Smooth muscle cell (in vitro differentiated cells): Measurements from ENCODE around the gene UBR4. TPM values are rescaled to one million over a fixed set of nuclear protein-coding genes. Genes with fewer than 3 reads are reported as not detected.

Experiments
- DNase-seq: peaks from one replicate; lab custom pipeline; 2025; ENCODE audit not compliant: unreplicated experiment; lab: John Stamatoyannopoulos, UW
- H2AFZ ChIP-seq: fragments of 200-600 bp; sonication (generic); 2 replicates; pipeline ENCODE4 v1.6.0; 2016; ENCODE audit warnings: antibody characterized with exemption, low read depth, mild to moderate bottlenecking
- H3F3A ChIP-seq: fragments of 200-600 bp; sonication (generic); 2 replicates; pipeline ENCODE4 v1.6.0; 2017; ENCODE audit warnings: antibody characterized with exemption, low read depth
- H3K27ac ChIP-seq: fragments of 200-600 bp; sonication (generic); 2 replicates; pipeline ENCODE4 v1.5.1; 2016; ENCODE audit warnings: low read depth, mild to moderate bottlenecking
- H3K27me3 ChIP-seq: fragments of 200-600 bp; sonication (generic); 2 replicates; pipeline ENCODE4 v1.6.1; 2016; ENCODE audit warnings: low read depth, mild to moderate bottlenecking
- H3K36me3 ChIP-seq: fragments of 200-600 bp; sonication (generic); 2 replicates; pipeline ENCODE4 v1.5.1; 2016; ENCODE audit warnings: low read depth
- H3K4me1 ChIP-seq: fragments of 200-600 bp; sonication (generic); 2 replicates; pipeline ENCODE4 v1.5.1; 2016; ENCODE audit warnings: low read depth
- H3K4me2 ChIP-seq: fragments of 200-600 bp; sonication (generic); 2 replicates; pipeline ENCODE4 v1.6.0; 2016; ENCODE audit warnings: mild to moderate bottlenecking
- H3K4me3 ChIP-seq: fragments of 200-600 bp; sonication (generic); 2 replicates; pipeline ENCODE4 v1.5.1; 2016; ENCODE audit warnings: mild to moderate bottlenecking
- H3K79me2 ChIP-seq: fragments of 200-600 bp; sonication (generic); 2 replicates; pipeline ENCODE4 v1.6.0; 2016; ENCODE audit warnings: low read depth, mild to moderate bottlenecking
- H3K9ac ChIP-seq: fragments of 200-600 bp; sonication (generic); 2 replicates; pipeline ENCODE4 v1.6.0; 2016; ENCODE audit warnings: low read depth
- H3K9me3 ChIP-seq: fragments of 200-600 bp; sonication (generic); replicated peaks from 2 replicates; pipeline ENCODE4 v1.5.1; 2016; ENCODE audit warnings: low read depth
- H4K20me1 ChIP-seq: fragments of 200-600 bp; sonication (generic); 2 replicates; pipeline ENCODE4 v1.6.0; 2016; ENCODE audit warnings: low read depth
- WGBS: methylation state at CpG from one replicate; pipeline ENCODE4 v1.1.7; 2016; ENCODE audit warnings: low lambda C conversion rate; 5-methylcytosine and 5-hydroxymethylcytosine counted together
- polyA plus RNA-seq: library from polyadenylated mRNA; unstranded; fragments of >200 nt; fragmentation: Nextera tagmentation; extraction: Ambion mirVana; gene quantifications from 2 replicates; pipeline ENCODE4 v1.2.1, GENCODE V29; 2016
- total RNA-seq: library from RNA; depleted of rRNA; stranded (reverse); fragments of >200 nt; gene quantifications from 2 replicates; pipeline ENCODE4 v1.2.3, GENCODE V29; 2014
- TF ChIP-seq, protein P1 (sequence below): fragments of 200-600 bp; sonication (generic); IDR thresholded peaks from 2 replicates; pipeline ENCODE4 v1.5.1; 2017; ENCODE audit warnings: borderline replicate concordance, mild to moderate bottlenecking, antibody characterized with exemption; ENCODE audit not compliant: insufficient read depth, poor library complexity, severe bottlenecking

Gene UBR4
- total and polyA plus RNA-seq, 2 experiments from 2014 or later: 62.7 to 142 TPM

DNA sequence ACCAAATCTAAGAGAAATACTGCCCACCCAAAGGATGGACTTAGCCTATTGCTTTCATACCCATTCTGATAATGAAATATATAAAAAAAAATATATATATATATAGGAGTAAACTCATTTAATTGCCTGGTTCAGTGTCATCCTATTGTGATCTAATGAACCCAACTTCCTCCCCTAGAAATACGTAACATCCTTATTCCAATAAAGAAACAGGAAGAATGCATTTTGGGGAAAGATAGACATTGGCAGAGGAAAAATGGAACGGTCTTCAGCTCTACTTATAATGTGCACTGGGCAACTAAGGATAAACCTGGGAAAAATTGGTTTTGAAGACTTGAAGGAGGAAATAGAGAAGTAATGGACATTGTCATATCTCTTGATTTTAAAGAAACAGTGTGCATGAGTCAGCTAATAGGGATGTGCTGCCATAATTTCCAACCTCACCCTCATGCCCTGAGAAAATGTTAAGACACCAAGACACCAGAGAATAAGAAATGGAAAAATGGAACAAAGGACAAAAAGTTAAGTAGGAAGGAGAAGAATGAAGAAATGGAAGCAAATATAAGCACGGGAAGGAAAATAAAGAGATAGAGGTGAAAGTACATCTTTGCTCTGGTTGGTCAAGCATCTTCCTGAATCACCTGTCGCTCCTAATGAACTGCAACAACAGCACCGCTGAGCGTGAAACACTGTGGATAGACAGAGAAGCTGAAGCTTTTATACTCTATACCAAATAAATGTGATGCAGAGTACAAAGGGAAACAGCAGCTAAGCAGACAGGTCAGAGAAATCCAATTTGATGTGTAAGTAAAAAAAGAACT lies 5.4 kb downstream of the UBR4 start:
- H3F3A ChIP-seq: no peaks in the 10 kb centered on the region
- peaks cover 5% of the 10 kb centered on the region for H3K36me3 ChIP-seq
- no peak overlapping the region for H3K27ac ChIP-seq
- no peak overlapping the region for H3K4me3 ChIP-seq
- TF ChIP-seq, protein P1, sequence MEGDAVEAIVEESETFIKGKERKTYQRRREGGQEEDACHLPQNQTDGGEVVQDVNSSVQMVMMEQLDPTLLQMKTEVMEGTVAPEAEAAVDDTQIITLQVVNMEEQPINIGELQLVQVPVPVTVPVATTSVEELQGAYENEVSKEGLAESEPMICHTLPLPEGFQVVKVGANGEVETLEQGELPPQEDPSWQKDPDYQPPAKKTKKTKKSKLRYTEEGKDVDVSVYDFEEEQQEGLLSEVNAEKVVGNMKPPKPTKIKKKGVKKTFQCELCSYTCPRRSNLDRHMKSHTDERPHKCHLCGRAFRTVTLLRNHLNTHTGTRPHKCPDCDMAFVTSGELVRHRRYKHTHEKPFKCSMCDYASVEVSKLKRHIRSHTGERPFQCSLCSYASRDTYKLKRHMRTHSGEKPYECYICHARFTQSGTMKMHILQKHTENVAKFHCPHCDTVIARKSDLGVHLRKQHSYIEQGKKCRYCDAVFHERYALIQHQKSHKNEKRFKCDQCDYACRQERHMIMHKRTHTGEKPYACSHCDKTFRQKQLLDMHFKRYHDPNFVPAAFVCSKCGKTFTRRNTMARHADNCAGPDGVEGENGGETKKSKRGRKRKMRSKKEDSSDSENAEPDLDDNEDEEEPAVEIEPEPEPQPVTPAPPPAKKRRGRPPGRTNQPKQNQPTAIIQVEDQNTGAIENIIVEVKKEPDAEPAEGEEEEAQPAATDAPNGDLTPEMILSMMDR: no peak
- H3K27me3 ChIP-seq: no peaks in the 10 kb centered on the region
- H3K9ac ChIP-seq: no peak overlapping the region
- no peak overlapping the region for H2AFZ ChIP-seq
- H3K9me3 ChIP-seq: no peaks in the 10 kb centered on the region
- no peak for DNase-seq
- H3K4me1 ChIP-seq: peaks cover 14% of the 10 kb centered on the region
- H4K20me1 ChIP-seq: peaks cover 100% of the 10 kb centered on the region
- H3K79me2 ChIP-seq: peaks cover 100% of the 10 kb centered on the region
- no peak overlapping the region for H3K4me2 ChIP-seq
- 97% methylated on average over 6 of the region's 6 CpGs for WGBS

- no peaks in the 10 kb centered on the region for H3F3A ChIP-seq
- TF ChIP-seq, protein P1: no peak
- H3K4me1 ChIP-seq: peaks cover 8% of the 10 kb centered on the region
- no peak overlapping the region for H3K4me2 ChIP-seq
- H3K36me3 ChIP-seq: peaks cover 8% of the 10 kb centered on the region
- peaks cover 100% of the 10 kb centered on the region for H4K20me1 ChIP-seq
- 96% methylated on average over 2 of the region's 2 CpGs for WGBS
- H3K9ac ChIP-seq: no peak overlapping the region
- H2AFZ ChIP-seq: no peak overlapping the region
- peaks cover 97% of the 10 kb centered on the region for H3K79me2 ChIP-seq
- no peaks in the 10 kb centered on the region for H3K9me3 ChIP-seq
- no peaks in the 10 kb centered on the region for H3K27me3 ChIP-seq
- no peak overlapping the region for H3K4me3 ChIP-seq
- no peak overlapping the region for H3K27ac ChIP-seq
- DNase-seq: no peak
Measured at GRCh38 chr1:19203440-19203839, 6.6 kb downstream of the UBR4 start.

- Histone ChIP-seq H3K9ac (no peak overlapping the region), H3K4me2 (no peak overlapping the region), H3K27ac (no peak overlapping the region), H3K9me3 (no peaks in the 10 kb centered on the region), H3F3A (no peaks in the 10 kb centered on the region), H3K27me3 (no peaks in the 10 kb centered on the region), H2AFZ (no peak overlapping the region), H3K36me3 (peaks cover 18% of the 10 kb centered on the region), H4K20me1 (peaks cover 97% of the 10 kb centered on the region), H3K4me3 (no peak overlapping the region), H3K79me2 (peaks cover 87% of the 10 kb centered on the region), H3K4me1 (no peaks in the 10 kb centered on the region)
- WGBS: 72% methylated on average over 3 of the region's 3 CpGs
- TF ChIP-seq, protein P1: no peak
- DNase-seq: no peak
Measured at GRCh38 chr1:19202396-19202795, 7.7 kb downstream of the UBR4 start.

DNA sequence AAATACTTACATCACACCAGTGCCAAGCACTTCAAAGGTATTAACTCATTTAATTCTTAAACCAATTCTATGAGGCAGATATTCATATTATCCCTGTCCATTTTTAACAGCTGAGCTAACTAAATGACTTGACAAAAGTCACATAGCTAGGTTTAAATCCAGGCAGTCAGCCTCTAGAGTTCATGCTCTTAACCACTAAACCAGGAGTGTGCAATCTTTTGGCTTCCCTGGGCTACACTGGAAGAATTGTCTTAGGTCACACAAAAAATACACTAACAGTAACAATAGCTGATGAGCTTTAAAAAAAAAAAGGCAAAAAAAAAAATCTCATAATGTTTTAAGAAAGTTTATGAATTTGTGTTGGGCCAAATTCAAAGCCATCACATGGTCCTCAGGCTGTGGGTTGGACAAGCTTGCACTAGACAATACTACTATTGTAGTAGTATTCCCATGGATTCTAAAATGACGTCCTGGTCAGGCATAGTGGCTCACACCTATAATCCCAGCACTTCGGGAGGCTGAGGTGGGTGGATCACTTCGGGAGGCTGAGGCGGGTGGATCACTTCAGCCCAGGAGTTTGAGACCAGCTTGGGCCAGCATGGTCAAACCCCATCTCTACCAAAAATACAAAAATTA lies 10.0 kb downstream of the UBR4 start:
- no peaks in the 10 kb centered on the region for H3K27me3 ChIP-seq
- H3K27ac ChIP-seq: no peak overlapping the region
- H4K20me1 ChIP-seq: peaks cover 86% of the 10 kb centered on the region
- no peak overlapping the region for H3K4me2 ChIP-seq
- H2AFZ ChIP-seq: no peak overlapping the region
- DNase-seq: no peak
- no peaks in the 10 kb centered on the region for H3F3A ChIP-seq
- H3K36me3 ChIP-seq: peaks cover 26% of the 10 kb centered on the region
- TF ChIP-seq, protein P1: no peak
- H3K4me1 ChIP-seq: no peaks in the 10 kb centered on the region
- no peaks in the 10 kb centered on the region for H3K9me3 ChIP-seq
- H3K4me3 ChIP-seq: no peak overlapping the region
- H3K79me2 ChIP-seq: peaks cover 70% of the 10 kb centered on the region
- no peak overlapping the region for H3K9ac ChIP-seq
- 84% methylated on average over 4 of the region's 4 CpGs for WGBS
